Lower leg skin (tissue), 4 donors: ENCODE data around the gene TATDN2. TPM values are rescaled to one million over a fixed set of nuclear protein-coding genes. Genes with fewer than 3 reads are reported as not detected.

ENCODE experiments used
- DNase-seq, 2 donors: peaks; one replicate each; pipeline ENCODE4 v3.0.0-alpha.2; 2019; ENCODE audit warnings: low spot score in 2 of 2
- H3K4me3 ChIP-seq: fragments of 200-600 bp; sonication (generic); 2 replicates; pipeline ENCODE4 v1.5.1; 2017; ENCODE audit warnings: mild to moderate bottlenecking, low read depth; ENCODE audit not compliant: poor library complexity, severe bottlenecking
- CTCF ChIP-seq, 3 donors: fragments of 450-650 bp; IDR thresholded peaks; one replicate each; pipeline ENCODE4 v1.5.1; 2016; ENCODE audit warnings: antibody characterized with exemption in 3 of 3, mild to moderate bottlenecking in 3 of 3, moderate library complexity in 2 of 3
- POLR2A ChIP-seq, 2 donors: fragments of 450-650 bp; IDR thresholded peaks; one replicate each; pipeline ENCODE4 v1.6.1; 2016 to 2017; ENCODE audit warnings: antibody characterized with exemption in 2 of 2, mild to moderate bottlenecking in 1 of 2, moderate library complexity in 1 of 2
- WGBS, 2 donors: methylation state at CpG; one replicate each; pipeline ENCODE4 v1.1.5; 2018; 5-methylcytosine and 5-hydroxymethylcytosine counted together
- intact Hi-C: fragments of 100-400 bp; cut with DNase I; formaldehyde crosslinking; loops from one replicate; pipeline ENCODE4 v1.15.0; 2023; ENCODE audit warnings: low total_unique reads
- total RNA-seq, 4 donors: library from RNA; depleted of rRNA; stranded (reverse); fragments of >200 nt; gene quantifications; one replicate each; pipeline ENCODE4 v1.1.0, GENCODE V29; 2016

Gene TATDN2
- total RNA-seq, 4 donors from 2014 or later, result 18.6 to 25.1 (median 22.4) TPM

- 93 to 98% methylated on average over 4 of the region's 4 CpGs for WGBS, 2 donors
- intact Hi-C loops, result no loop called here
- DNase-seq, result no peak
- H3K4me3 ChIP-seq, result no peak overlapping the region
- TF ChIP-seq CTCF (IDR thresholded peaks at IDR 0.05), result no peak
- TF ChIP-seq POLR2A (IDR thresholded peaks at IDR 0.05), result no peak
Measured at GRCh38 chr3:10305331-10305902, 57.2 kb downstream of the TATDN2 start.

- WGBS, 2 donors, result 90% methylated on average over 3 of the region's 3 CpGs
- no peak for DNase-seq
- TF ChIP-seq POLR2A (IDR thresholded peaks at IDR 0.05) (no peak), CTCF (IDR thresholded peaks at IDR 0.05) (no peak)
- intact Hi-C loops, result no loop called here
- no peak overlapping the region for H3K4me3 ChIP-seq
Measured at GRCh38 chr3:10306156-10306555, 57.9 kb downstream of the TATDN2 start.

GRCh38 chr3:10308678-10309077, 60.4 kb downstream of the TATDN2 start:
- intact Hi-C loops, result no loop called here
- H3K4me3 ChIP-seq, result no peak overlapping the region
- TF ChIP-seq CTCF (IDR thresholded peaks at IDR 0.05) (no peak), POLR2A (IDR thresholded peaks at IDR 0.05) (no peak)
- no peak for DNase-seq
- WGBS, 2 donors, result 92 to 94% methylated on average over 7 of the region's 7 CpGs

- intact Hi-C loops, result no loop called here
- H3K4me3 ChIP-seq, result no peak overlapping the region
- WGBS, 2 donors, result 57 to 70% methylated on average over 4 of the region's 4 CpGs
- no peak for DNase-seq
- TF ChIP-seq CTCF (IDR thresholded peaks at IDR 0.05), result no peak
- no peak for TF ChIP-seq POLR2A (IDR thresholded peaks at IDR 0.05)
Measured at GRCh38 chr3:10309736-10310135, 61.5 kb downstream of the TATDN2 start.

GRCh38 chr3:10310578-10310977, 62.3 kb downstream of the TATDN2 start:
- intact Hi-C loops, result no loop called here
- 84 to 94% methylated on average over 2 of the region's 2 CpGs for WGBS, 2 donors

More at GRCh38 chr3:10310578-10310977, 62.3 kb downstream of the TATDN2 start:
- TF ChIP-seq POLR2A (IDR thresholded peaks at IDR 0.05), result no peak
- TF ChIP-seq CTCF (IDR thresholded peaks at IDR 0.05), result no peak
- H3K4me3 ChIP-seq, result no peak overlapping the region
- no peak for DNase-seq
